OCI-LY7 (cell line): ENCODE results near the gene ZNF451. TPM values are rescaled to one million over a fixed set of nuclear protein-coding genes. Genes with fewer than 3 reads are reported as not detected.

Source experiments
- BruUV-seq: library from RNA; stranded (reverse); fragments of 400-500 nt; replicated peaks from 2 replicates; lab custom pipeline; 2021; lab: Mats Ljungman, UMichigan
- CTCF ChIA-PET: fragments of 300-600 bp; sonication (Branson Sonifier 250); formaldehyde crosslinking; loops from one replicate; lab custom pipeline; 2022; ENCODE audit warnings: antibody characterized with exemption; ENCODE audit not compliant: unreplicated experiment; lab: Charles Lee
- POLR2A ChIA-PET: fragments of 300-600 bp; sonication (Branson Sonifier 250); formaldehyde crosslinking; loops from one replicate; lab custom pipeline; 2022; ENCODE audit warnings: antibody characterized with exemption; lab: Charles Lee
- DNase-seq: peaks from one replicate; pipeline ENCODE4 v3.0.0-alpha.2; 2015; ENCODE audit warnings: low spot score
- H2AFZ ChIP-seq: fragments of 200-600 bp; sonication (generic), shearing (Covaris generic); 2 replicates; pipeline ENCODE4 v1.6.1; 2014; ENCODE audit warnings: mild to moderate bottlenecking, antibody characterized with exemption, low read length, moderate library complexity
- H3K27ac ChIP-seq: fragments of 200-600 bp; sonication (generic); 2 replicates; pipeline ENCODE4 v1.5.1; 2014; ENCODE audit warnings: mixed run types, low read depth, mild to moderate bottlenecking, moderate library complexity, low read length, inconsistent platforms; ENCODE audit not compliant: poor library complexity, severe bottlenecking
- H3K36me3 ChIP-seq: fragments of 200-600 bp; sonication (generic); 2 replicates; pipeline ENCODE4 v1.6.1; 2014; ENCODE audit warnings: mild to moderate bottlenecking, antibody characterized with exemption, low read length, moderate library complexity, mixed read lengths; ENCODE audit not compliant: insufficient read depth
- H3K4me1 ChIP-seq: fragments of 200-600 bp; sonication (generic); 2 replicates; pipeline ENCODE4 v1.5.1; 2014; ENCODE audit warnings: mild to moderate bottlenecking, low read length; ENCODE audit not compliant: insufficient read depth, poor library complexity, severe bottlenecking
- H3K4me2 ChIP-seq: fragments of 200-600 bp; sonication (generic); 2 replicates; pipeline ENCODE4 v1.6.1; 2014; ENCODE audit warnings: mild to moderate bottlenecking, low read length
- H3K4me3 ChIP-seq: fragments of 200-600 bp; sonication (generic); 2 replicates; pipeline ENCODE4 v1.5.1; 2014; ENCODE audit warnings: mild to moderate bottlenecking, low read depth, low read length; ENCODE audit not compliant: poor library complexity, severe bottlenecking
- H3K79me2 ChIP-seq: fragments of 200-600 bp; sonication (generic); 2 replicates; pipeline ENCODE4 v1.6.1; 2016; ENCODE audit warnings: low read depth, mild to moderate bottlenecking, low read length, moderate library complexity, mixed read lengths; ENCODE audit not compliant: insufficient read depth
- H3K9me2 ChIP-seq: fragments of 200-600 bp; sonication (generic); 2 replicates; pipeline ENCODE4 v1.6.1; 2016; ENCODE audit warnings: mild to moderate bottlenecking, low read length, mixed read lengths; ENCODE audit not compliant: insufficient read depth
- H3K9me3 ChIP-seq: fragments of 200-600 bp; sonication (generic); 2 replicates; pipeline ENCODE4 v1.6.1; 2014; ENCODE audit warnings: mild to moderate bottlenecking, mixed run types, low read length, mixed read lengths
- H4K20me1 ChIP-seq: fragments of 200-600 bp; sonication (generic); 2 replicates; pipeline ENCODE4 v1.6.1; 2014; ENCODE audit warnings: mild to moderate bottlenecking, antibody characterized with exemption, low read length, moderate library complexity, mixed read lengths; ENCODE audit not compliant: insufficient read depth
- EZH2phosphoT487 ChIP-seq: fragments of 200-600 bp; sonication (generic); IDR thresholded peaks from 2 replicates; pipeline ENCODE4 v1.6.1; 2018; ENCODE audit warnings: low read depth, borderline replicate concordance, mild to moderate bottlenecking, mixed run types, antibody characterized with exemption, low read length, moderate library complexity, mixed read lengths
- intact Hi-C: fragments of 100-400 bp; cut with micrococcal nuclease; formaldehyde crosslinking; loops from one replicate; pipeline ENCODE4 v1.10.0; 2022; ENCODE audit not compliant: unreplicated experiment
- total RNA-seq, 2 experiments: library from RNA; depleted of rRNA in 1 of 2; stranded (reverse); fragments of >200 nt in 1 of 2; shearing (Covaris generic) in 1 of 2; gene quantifications; 2 replicates each; pipeline ENCODE4 v1.2.3, GENCODE V29; 2014 to 2022
- TF ChIP-seq, protein P1 (sequence below): fragments of 200-600 bp; sonication (generic); conservative IDR thresholded peaks from 2 replicates; pipeline ENCODE4 v1.5.1; 2014; ENCODE audit warnings: mild to moderate bottlenecking, antibody characterized with exemption, low read length, moderate library complexity, mixed read lengths

The ZNF451 gene
- total RNA-seq, 2 experiments from 2014 or later = 50.0 to 66.7 TPM

GRCh38 chr6:57117796-57118195 is 27.8 kb downstream of the ZNF451 start:
- intact Hi-C loops = no loop called here
- POLR2A ChIA-PET = interaction anchor here (0.6 to 4.6 kb wide), 5 partner anchors 8 to 72 kb away, joined by 3 to 24 read pairs (median 4); partner anchors contain the start of gene KIAA1586
- H3K79me2 ChIP-seq = peaks cover 14% of the 10 kb centered on the region; the same call in 1 of the 2 replicates
- no peaks in the 10 kb centered on the region for H3K4me1 ChIP-seq
- no peak overlapping the region for H3K4me3 ChIP-seq
- peaks cover 29% of the 10 kb centered on the region for H3K36me3 ChIP-seq
- no peaks in the 10 kb centered on the region; the same call in 1 of the 2 replicates for H4K20me1 ChIP-seq
- H3K9me3 ChIP-seq = 0 out of 2 replicates have a peak, but pooled peaks cover 6% of the 10 kb centered on the region
- H3K27ac ChIP-seq = no peak overlapping the region
- CTCF ChIA-PET = no interaction called here
- DNase-seq = no peak
- no peak overlapping the region for H3K4me2 ChIP-seq
- no peak for TF ChIP-seq EZH2phosphoT487
- TF ChIP-seq, protein P1, sequence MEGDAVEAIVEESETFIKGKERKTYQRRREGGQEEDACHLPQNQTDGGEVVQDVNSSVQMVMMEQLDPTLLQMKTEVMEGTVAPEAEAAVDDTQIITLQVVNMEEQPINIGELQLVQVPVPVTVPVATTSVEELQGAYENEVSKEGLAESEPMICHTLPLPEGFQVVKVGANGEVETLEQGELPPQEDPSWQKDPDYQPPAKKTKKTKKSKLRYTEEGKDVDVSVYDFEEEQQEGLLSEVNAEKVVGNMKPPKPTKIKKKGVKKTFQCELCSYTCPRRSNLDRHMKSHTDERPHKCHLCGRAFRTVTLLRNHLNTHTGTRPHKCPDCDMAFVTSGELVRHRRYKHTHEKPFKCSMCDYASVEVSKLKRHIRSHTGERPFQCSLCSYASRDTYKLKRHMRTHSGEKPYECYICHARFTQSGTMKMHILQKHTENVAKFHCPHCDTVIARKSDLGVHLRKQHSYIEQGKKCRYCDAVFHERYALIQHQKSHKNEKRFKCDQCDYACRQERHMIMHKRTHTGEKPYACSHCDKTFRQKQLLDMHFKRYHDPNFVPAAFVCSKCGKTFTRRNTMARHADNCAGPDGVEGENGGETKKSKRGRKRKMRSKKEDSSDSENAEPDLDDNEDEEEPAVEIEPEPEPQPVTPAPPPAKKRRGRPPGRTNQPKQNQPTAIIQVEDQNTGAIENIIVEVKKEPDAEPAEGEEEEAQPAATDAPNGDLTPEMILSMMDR = no peak
- no TSS peak for BruUV-seq
- H3K9me2 ChIP-seq = no peaks in the 10 kb centered on the region
- no peak overlapping the region for H2AFZ ChIP-seq

- Histone ChIP-seq H3K36me3 (peaks cover 37% of the 10 kb centered on the region), H4K20me1 (no peaks in the 10 kb centered on the region; the same call in 1 of the 2 replicates), H3K9me2 (no peaks in the 10 kb centered on the region), H3K4me2 (no peak overlapping the region), H3K79me2 (peaks cover 5% of the 10 kb centered on the region; the same call in 1 of the 2 replicates), H2AFZ (no peak overlapping the region), H3K4me1 (no peaks in the 10 kb centered on the region), H3K4me3 (no peak overlapping the region), H3K9me3 (0 out of 2 replicates have a peak, but pooled peaks cover 6% of the 10 kb centered on the region), H3K27ac (no peak overlapping the region)
- DNase-seq = no peak
- TF ChIP-seq, protein P1 = no peak
- no peak for TF ChIP-seq EZH2phosphoT487
- ChIA-PET CTCF (no interaction called here), POLR2A (no interaction called here)
- no TSS peak for BruUV-seq
- intact Hi-C loops = no loop called here
Measured at GRCh38 chr6:57123111-57123510, 33.1 kb downstream of the ZNF451 start.

GRCh38 chr6:57127763-57128162 is 37.8 kb downstream of the ZNF451 start:
- no TSS peak for BruUV-seq
- CTCF ChIA-PET = no interaction called here
- POLR2A ChIA-PET = no interaction called here
- intact Hi-C loops = loop anchor here (5.0 kb wide), 1 partner anchor 35 kb away; no protein-coding TSS in a partner anchor
- Histone ChIP-seq H3K4me3 (no peak overlapping the region), H3K9me2 (no peaks in the 10 kb centered on the region), H3K4me2 (no peak overlapping the region), H3K36me3 (peaks cover 33% of the 10 kb centered on the region), H3K4me1 (no peaks in the 10 kb centered on the region), H4K20me1 (no peaks in the 10 kb centered on the region), H3K79me2 (no peaks in the 10 kb centered on the region; the same call in 1 of the 2 replicates), H2AFZ (no peak overlapping the region), H3K9me3 (no peaks in the 10 kb centered on the region), H3K27ac (no peak overlapping the region)
- no peak for TF ChIP-seq EZH2phosphoT487
- TF ChIP-seq, protein P1 = no peak
- no peak for DNase-seq
